ENCODE data around the gene COX19.
"Not testable (repeated sequence)": the region's sequence is repeated elsewhere in the genome, so short reads cannot be mapped to it uniquely, and the experiment has no call there.

COX19 gene

DNA sequence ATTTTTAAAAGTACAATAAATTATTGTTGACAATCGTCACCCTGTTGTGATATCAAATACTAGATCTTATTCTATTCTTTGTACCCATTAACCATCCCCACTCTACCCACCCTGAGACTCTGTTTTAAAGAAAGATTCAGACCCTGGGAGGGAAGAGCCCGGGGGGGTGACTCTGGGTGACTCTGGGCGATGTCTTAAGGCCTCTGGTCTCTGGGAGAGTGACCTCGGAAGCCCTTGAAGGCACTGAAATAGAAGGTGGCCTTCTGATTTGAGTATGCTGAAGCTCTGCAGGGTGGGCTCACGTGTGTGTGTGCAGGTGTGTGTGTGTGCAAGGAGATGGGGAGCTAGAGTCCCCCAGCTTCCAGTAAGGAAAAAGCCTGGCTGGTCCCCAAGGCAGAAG lies 30.6 kb downstream of the COX19 start:
- H3K27ac ChIP-seq: no peak overlapping the region
- TF ChIP-seq, protein P1, sequence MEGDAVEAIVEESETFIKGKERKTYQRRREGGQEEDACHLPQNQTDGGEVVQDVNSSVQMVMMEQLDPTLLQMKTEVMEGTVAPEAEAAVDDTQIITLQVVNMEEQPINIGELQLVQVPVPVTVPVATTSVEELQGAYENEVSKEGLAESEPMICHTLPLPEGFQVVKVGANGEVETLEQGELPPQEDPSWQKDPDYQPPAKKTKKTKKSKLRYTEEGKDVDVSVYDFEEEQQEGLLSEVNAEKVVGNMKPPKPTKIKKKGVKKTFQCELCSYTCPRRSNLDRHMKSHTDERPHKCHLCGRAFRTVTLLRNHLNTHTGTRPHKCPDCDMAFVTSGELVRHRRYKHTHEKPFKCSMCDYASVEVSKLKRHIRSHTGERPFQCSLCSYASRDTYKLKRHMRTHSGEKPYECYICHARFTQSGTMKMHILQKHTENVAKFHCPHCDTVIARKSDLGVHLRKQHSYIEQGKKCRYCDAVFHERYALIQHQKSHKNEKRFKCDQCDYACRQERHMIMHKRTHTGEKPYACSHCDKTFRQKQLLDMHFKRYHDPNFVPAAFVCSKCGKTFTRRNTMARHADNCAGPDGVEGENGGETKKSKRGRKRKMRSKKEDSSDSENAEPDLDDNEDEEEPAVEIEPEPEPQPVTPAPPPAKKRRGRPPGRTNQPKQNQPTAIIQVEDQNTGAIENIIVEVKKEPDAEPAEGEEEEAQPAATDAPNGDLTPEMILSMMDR (conservative IDR thresholded peaks at IDR 0.05): no peak
- no peak for TF ChIP-seq ZFX (IDR thresholded peaks at IDR 0.05)

DNA sequence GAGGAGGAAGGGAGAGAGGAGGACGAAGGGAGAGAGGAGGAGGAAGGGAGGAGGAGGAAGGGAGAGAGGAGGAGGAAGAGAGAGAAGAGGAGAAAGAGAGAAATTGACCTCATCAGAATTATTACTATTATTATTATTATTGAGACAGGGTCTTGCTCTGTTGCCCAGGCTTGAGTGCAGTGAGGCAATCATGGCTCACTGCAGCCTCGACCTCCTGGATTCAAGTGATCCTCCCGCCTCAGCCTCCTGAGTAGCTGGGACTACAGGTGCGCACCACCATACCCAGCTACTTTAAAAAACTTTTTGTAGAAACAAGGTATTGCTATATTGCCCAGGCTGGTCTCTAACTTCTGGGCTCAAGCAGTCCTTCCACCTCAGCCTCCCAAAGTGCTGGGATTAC lies 31.6 kb downstream of the COX19 start:
- not testable (repeated sequence) for H3K27ac ChIP-seq

DNA sequence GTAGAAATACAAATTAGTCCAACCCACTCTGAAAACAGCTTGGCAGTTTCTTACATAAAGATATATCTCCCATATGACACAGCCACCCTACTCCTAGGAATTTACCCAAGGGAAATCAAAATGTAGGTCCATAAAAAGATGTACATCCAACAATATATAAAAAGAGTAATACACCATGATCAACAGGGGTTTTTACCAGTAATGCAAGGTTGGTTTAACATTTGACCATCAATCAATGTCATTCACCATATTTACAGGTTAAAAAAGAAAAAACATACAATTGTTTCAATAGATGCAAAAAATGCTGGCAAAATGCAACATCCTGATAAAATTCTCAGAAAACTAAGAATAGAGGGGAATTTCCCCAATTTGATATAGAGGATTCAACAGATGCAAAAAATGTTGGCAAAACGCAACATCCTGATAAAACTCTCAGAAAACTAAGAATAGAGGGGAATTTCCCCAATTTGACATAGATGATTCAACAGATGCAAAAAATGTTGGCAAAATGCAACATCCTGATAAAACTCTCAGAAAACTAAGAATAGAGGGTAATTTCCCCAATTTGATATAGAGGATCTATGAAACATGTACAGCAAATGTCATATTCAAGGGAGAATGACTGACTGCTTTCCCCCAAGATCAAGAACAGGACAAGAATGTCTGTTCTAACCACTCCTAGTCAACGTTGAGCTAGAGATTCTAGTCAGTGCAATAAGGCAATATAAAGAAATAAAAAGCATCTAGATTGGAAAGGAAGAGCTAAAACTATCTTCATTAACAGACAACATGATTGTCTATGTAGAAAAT lies 34.5 kb downstream of the COX19 start:
- H3K27ac ChIP-seq: no peak overlapping the region
- no peak for TF ChIP-seq ZFX (IDR thresholded peaks at IDR 0.05)
- TF ChIP-seq, protein P1 (conservative IDR thresholded peaks at IDR 0.05): no peak

DNA sequence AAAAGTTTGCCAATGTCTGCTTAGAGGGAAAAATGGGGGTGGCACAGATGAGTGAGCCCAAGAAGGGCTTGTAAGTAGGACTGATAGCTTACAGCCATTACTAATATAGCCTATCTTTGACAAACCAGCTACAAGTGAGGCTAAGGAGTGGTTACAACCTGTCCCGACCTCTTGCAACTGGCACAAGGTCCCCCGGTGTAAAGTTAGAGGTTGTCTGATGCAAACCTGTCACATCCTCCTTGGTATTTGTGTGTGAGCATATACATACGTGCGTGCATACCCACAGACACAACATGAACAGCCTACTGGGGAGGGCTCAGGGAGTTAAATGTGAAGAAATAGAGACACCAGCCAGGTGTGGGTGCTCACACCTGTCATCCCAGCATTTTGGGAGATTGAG lies 35.5 kb downstream of the COX19 start:
- TF ChIP-seq ZFX (IDR thresholded peaks at IDR 0.05): no peak
- TF ChIP-seq, protein P1 (conservative IDR thresholded peaks at IDR 0.05): no peak
- no peak overlapping the region for H3K27ac ChIP-seq

DNA sequence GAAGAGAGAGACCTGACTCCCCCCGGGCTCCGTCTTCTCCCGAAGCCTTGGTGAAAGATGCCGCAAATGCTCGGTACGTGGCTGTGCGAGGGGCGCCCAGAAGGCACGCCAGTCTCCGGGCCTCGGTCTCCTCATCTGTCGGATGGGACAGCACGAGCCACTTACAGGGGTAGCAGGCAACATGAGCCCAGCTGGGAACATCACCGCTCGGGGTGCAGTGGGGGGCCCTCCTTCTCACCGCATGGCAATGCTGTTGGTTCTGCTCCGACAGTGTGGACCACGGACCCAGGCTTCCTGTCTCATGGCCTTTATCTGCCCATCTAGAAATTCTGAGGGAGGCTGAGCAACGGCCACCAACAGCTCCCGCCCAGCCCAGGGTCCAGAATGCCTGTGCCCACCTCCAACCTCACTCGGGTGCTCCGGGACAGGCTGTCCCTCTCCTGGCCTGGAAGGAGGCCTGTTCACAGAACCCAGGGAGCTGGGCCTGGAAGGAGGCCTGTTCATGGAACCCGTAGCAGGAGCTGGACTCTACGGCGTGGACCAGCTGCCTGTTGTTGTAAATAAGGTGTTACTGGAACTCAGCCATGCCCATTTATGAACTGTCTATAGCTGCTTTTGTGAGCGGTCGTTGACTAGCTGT lies 36.7 kb downstream of the COX19 start:
- TF ChIP-seq ZFX (IDR thresholded peaks at IDR 0.05): no peak
- TF ChIP-seq, protein P1 (conservative IDR thresholded peaks at IDR 0.05): no peak
- H3K27ac ChIP-seq: no peak overlapping the region

DNA sequence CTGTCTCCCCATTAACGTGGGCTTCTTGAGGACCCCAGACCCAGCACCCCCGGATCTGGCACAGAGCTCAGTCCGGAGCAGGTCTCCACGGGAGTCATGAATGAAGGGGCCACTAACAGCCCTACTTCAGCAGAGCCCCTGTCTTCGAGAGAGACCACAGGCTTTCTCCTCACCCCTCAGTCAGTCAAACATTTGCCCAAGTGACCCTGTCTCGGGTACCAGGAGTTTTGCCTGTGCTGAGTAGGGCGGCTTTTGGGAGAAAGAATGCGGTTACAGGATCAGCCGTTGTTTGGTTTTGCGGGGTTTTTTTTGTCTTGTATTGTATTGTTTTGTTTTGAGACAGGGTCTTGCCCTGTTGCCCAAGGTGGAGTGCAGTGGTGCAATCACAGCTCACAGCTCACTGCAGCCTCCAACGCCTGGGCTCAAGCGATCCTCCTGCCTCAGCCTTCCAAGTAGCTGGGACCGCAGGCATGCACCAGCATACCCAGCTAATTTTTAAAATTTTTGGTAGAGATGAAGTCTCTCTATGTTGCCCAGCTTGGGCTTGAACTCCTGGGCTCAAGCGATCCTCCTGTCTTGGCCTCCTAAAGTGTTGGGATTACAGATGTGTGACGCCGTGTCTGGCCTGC lies 37.4 kb downstream of the COX19 start:
- no peak overlapping the region for H3K27ac ChIP-seq
- TF ChIP-seq, protein P1 (conservative IDR thresholded peaks at IDR 0.05): no peak
- no peak for TF ChIP-seq ZFX (IDR thresholded peaks at IDR 0.05)

DNA sequence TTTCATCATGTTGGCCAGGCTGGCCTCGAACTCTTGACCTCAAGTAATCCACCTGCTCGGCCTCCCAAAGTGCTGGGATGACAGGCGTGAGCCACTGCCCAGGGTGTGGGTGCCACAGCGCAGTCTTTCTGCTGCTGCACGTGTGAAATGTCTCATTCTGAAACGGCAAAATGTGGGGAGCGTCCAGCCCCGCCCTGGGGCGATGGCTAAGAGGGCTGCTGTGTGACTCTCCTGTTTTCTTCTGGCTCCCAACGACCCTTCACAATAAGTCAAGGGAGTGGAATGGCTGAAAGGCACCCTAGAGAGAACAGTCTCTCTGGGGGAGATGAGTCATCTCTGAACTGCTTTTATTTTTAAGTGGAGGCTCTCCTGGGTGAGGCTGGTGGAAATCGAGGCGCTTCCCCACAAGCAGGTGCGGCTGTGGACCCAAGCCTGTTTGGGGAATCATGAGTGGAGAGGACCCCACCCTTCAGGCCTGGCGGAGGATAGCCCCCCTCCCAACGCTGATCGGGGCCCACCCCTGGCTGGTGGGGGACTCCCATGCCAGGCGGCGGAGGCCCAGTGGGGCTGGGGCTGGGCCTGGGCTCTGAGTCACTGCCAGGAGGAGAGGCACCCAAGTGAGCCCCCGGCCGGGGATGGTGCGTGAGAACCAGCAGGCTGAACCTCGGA lies 38.8 kb downstream of the COX19 start:
- TF ChIP-seq, protein P1 (conservative IDR thresholded peaks at IDR 0.05): no peak
- no peak for TF ChIP-seq ZFX (IDR thresholded peaks at IDR 0.05)
- H3K27ac ChIP-seq: no peak overlapping the region

All from C4-2B (cell line).